Loucy (cell line): ENCODE data around the gene SCN4A.
"Not testable (repeated sequence)": the region's sequence is repeated elsewhere in the genome, so short reads cannot be mapped to it uniquely, and the experiment has no call there.

ENCODE experiments used
- H2AFZ ChIP-seq: fragments of 200-600 bp; sonication (generic); 2 replicates; pipeline ENCODE4 v1.6.0; 2016; ENCODE audit warnings: antibody characterized with exemption, mild to moderate bottlenecking, low read length, moderate library complexity
- H3F3A ChIP-seq: fragments of 200-600 bp; 2 replicates; pipeline ENCODE4 v1.6.0; 2016; ENCODE audit warnings: antibody characterized with exemption, low read depth, mild to moderate bottlenecking
- H3K27me3 ChIP-seq: fragments of 200-600 bp; sonication (generic); 2 replicates; pipeline ENCODE4 v1.6.1; 2014; ENCODE audit warnings: low read length, mild to moderate bottlenecking; ENCODE audit not compliant: insufficient read depth, poor library complexity, severe bottlenecking
- H3K36me3 ChIP-seq: fragments of 200-600 bp; sonication (generic); 2 replicates; pipeline ENCODE4 v1.6.1; 2016; ENCODE audit warnings: low read length; ENCODE audit not compliant: insufficient read depth
- H3K4me1 ChIP-seq: fragments of 200-600 bp; sonication (generic); 2 replicates; pipeline ENCODE4 v1.5.1; 2014; ENCODE audit warnings: low read length, mild to moderate bottlenecking; ENCODE audit not compliant: insufficient read depth, poor library complexity, severe bottlenecking
- H3K4me2 ChIP-seq: fragments of 200-600 bp; sonication (generic); 2 replicates; pipeline ENCODE4 v1.6.0; 2014; ENCODE audit warnings: antibody characterized with exemption, low read length, low read depth, mild to moderate bottlenecking; ENCODE audit not compliant: poor library complexity, severe bottlenecking
- H3K4me3 ChIP-seq: fragments of 200-600 bp; sonication (generic); 2 replicates; pipeline ENCODE4 v1.5.1; 2014; ENCODE audit warnings: low read length, mild to moderate bottlenecking, mixed read lengths; ENCODE audit not compliant: poor library complexity, severe bottlenecking
- H3K79me2 ChIP-seq: fragments of 200-600 bp; sonication (generic); 2 replicates; pipeline ENCODE4 v1.6.1; 2014; ENCODE audit warnings: low read length; ENCODE audit not compliant: insufficient read depth
- H3K9ac ChIP-seq: fragments of 200-600 bp; sonication (generic); 2 replicates; pipeline ENCODE4 v1.6.0; 2014; ENCODE audit warnings: mild to moderate bottlenecking, low read depth, low read length, moderate library complexity; ENCODE audit not compliant: poor library complexity, severe bottlenecking
- H3K9me2 ChIP-seq: fragments of 200-600 bp; sonication (generic); replicated peaks from 2 replicates; pipeline ENCODE4 v1.6.1; 2016; ENCODE audit warnings: low read depth, low read length, mixed read lengths
- H3K9me3 ChIP-seq: fragments of 200-600 bp; sonication (generic); 2 replicates; pipeline ENCODE4 v1.6.1; 2014; ENCODE audit warnings: mild to moderate bottlenecking, antibody characterized with exemption, low read length, low read depth; ENCODE audit not compliant: insufficient read depth
- H4K20me1 ChIP-seq: fragments of 200-600 bp; sonication (generic); 2 replicates; pipeline ENCODE4 v1.6.0; 2014; ENCODE audit warnings: antibody characterized with exemption, low read length, mild to moderate bottlenecking; ENCODE audit not compliant: insufficient read depth, poor library complexity, severe bottlenecking
- CTCF ChIP-seq: fragments of 200-600 bp; sonication (generic); conservative IDR thresholded peaks from 2 replicates; pipeline ENCODE4 v1.5.1; 2014; ENCODE audit warnings: mild to moderate bottlenecking, antibody characterized with exemption, low read length

Gene SCN4A

GRCh38 chr17:63903787-63904201 lies 68.9 kb downstream of the SCN4A start:
- peak overlapping the region; percentile 56; the same call in 1 of the 2 replicates for H2AFZ ChIP-seq
- H3F3A ChIP-seq, H3K27me3 ChIP-seq, H3K4me2 ChIP-seq, H3K4me3 ChIP-seq, H4K20me1 ChIP-seq, H3K79me2 ChIP-seq, H3K9ac ChIP-seq, H3K9me3 ChIP-seq, H3K9me2 ChIP-seq, H3K36me3 ChIP-seq, H3K4me1 ChIP-seq: not testable (repeated sequence)
- TF ChIP-seq CTCF, result peak; percentile 42; the same call in 1 of the 2 replicates

DNA sequence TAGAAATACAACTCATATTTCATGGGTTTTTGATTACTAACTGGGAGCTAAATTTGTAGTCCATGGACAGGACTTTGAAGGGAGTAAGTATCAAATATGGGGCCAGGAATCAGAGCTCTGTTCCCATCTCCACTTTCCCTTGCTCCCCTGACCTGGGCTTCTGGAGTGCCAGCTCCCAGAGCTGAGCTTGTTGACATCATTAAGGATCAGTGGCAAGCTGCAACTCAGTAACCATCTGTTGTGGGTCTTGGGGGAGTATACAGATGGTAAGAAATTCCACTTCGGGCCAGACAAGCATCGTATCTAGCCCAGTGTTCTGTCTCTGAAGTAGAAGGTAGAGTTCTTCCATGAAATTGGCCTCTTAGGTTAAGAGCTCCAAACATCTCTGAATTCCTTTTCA lies 70.7 kb downstream of the SCN4A start:
- not testable (repeated sequence) for H3K9me3 ChIP-seq, H3K4me2 ChIP-seq, H4K20me1 ChIP-seq, H3K36me3 ChIP-seq, H3K27me3 ChIP-seq, H2AFZ ChIP-seq, H3F3A ChIP-seq, H3K9ac ChIP-seq, H3K4me3 ChIP-seq, H3K79me2 ChIP-seq, H3K4me1 ChIP-seq, H3K9me2 ChIP-seq

DNA sequence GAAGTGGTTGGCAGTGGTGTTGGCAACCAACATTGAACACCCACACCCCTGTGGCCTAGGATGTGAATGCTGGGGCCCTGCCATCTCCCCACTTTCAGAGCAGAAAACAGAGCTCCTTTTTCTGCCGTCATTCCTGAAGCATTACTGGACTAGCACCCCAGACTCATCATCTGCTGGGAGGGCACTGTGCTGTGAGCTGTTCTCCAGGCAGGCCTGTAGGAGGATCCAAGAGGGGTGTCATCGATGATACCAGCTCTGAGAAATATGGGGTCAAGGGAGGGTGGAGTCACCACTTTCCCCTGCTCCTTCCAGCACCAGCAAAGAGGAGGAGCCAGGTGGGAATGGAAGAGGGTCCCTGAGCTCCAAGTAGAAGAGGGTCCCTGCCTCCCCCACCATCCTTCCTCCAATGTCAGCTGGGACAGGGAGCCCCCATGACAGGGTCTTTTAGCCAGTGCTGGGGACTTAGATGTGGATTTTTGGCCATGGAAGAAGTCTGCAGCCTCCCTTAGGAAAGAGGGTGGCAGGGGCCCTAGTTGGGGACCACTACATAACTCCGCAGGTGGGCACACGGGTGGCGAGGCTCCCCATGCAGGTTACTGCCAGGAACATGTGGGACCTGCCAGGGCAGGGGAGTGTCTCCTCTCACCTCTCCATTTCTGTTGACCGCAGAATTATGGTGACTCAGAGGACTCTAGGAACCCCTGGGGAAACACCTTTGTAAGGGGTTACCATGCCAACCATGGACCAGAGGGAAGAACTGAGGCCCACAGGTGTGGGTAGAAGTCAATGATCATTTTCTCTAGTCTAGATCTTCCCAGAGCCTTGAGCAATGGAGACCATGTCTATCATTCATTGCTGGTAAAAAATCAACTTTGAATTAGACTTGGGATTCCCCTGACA lies 73.6 kb downstream of the SCN4A start:
- not testable (repeated sequence) for H3K27me3 ChIP-seq, H3K4me3 ChIP-seq, H3K79me2 ChIP-seq, H3K9ac ChIP-seq, H3K9me3 ChIP-seq, H3K4me1 ChIP-seq, H3K36me3 ChIP-seq, H3K4me2 ChIP-seq, H4K20me1 ChIP-seq, H3F3A ChIP-seq, H3K9me2 ChIP-seq, H2AFZ ChIP-seq

DNA sequence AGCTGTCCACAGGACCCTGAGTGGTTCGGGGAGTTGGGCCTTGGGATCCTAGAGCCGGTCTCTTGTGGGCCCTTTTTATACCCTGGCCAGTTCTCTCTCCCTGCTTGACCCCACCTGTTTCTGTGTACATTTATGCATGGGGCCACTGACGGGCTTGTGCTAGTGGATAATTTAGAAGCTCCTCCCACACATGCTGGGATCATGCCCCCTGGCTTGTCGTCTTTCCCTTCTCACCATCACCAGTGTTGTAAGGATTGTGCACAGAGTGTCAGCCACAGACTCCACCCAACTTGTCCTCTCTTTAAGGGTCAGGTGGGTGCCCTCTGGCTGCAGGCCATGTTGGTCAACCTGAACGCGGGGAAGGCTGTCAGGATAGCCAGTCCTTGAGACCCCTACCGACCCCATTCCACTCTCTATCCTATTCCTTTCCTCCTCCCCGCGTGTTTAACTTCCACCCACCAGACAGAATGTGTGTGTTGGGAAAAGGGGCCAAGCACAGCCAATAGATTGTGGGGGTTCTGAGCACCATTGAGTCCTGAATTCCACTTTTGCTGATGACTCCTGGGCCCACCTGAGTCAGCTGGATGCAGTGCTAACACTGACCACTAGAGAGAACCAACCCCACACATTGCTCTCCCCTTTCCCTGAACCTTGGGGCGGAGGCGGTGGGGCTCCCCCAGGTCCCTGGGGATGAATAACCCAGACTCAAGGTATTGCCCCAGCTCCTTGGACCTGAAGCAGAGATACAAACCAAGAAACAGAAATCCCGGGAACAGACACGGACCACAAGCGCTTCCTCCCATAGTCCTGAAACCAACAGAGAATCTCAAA lies 76.0 kb downstream of the SCN4A start, which contains the start of gene CSH1:
Gene CSH1 (minus strand): TSS at position 51 of the 831 bp plus-strand sequence. CDS start 63 bp downstream, outside the sequence.
- H3K9ac ChIP-seq, H3K9me2 ChIP-seq, H3K4me2 ChIP-seq, H3K4me3 ChIP-seq, H3K79me2 ChIP-seq, H2AFZ ChIP-seq, H3F3A ChIP-seq, H3K4me1 ChIP-seq, H3K36me3 ChIP-seq, H4K20me1 ChIP-seq, H3K9me3 ChIP-seq, H3K27me3 ChIP-seq: not testable (repeated sequence)

DNA sequence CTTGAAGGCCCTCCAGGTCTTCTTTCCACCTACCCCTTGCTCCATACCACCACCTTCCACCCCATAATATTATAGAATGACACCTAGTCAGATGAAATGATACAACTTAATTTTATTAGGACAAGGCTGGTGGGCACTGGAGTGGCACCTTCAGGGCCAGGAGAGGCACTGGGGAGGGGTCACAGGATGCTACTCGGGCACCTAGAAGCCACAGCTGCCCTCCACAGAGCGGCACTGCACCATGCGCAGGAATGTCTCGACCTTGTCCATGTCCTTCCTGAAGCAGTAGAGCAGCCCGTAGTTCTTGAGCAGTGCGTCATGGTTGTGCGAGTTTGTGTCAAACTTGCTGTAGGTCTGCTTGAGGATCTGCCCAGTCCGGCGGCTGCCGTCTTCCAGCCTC lies 77.9 kb downstream of the SCN4A start:
- not testable (repeated sequence) for H3K79me2 ChIP-seq, H3K36me3 ChIP-seq, H2AFZ ChIP-seq, H3K9me3 ChIP-seq, H4K20me1 ChIP-seq, H3K4me3 ChIP-seq, H3K9me2 ChIP-seq, H3K9ac ChIP-seq, H3K27me3 ChIP-seq, H3F3A ChIP-seq, H3K4me2 ChIP-seq, H3K4me1 ChIP-seq

DNA sequence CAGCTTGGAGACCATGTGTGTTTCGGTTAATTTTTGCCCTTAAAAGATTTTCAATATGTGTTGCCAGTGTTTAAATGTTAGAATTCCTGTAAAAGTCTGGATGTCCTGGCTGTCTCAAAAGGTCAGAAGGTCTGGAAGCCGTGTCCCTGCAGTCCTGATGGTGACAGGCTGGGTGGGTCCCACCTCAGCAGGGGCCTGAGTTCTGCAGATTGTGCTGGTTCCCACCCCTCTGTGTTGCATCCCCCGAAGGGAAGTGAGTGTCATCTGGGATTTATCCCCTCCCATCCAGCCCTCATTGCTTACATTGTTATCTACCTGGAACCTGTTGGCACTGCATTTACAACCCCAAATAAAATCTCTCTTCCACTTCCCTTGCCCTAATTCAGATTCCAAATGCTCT lies 78.7 kb downstream of the SCN4A start:
- not testable (repeated sequence) for H3K36me3 ChIP-seq, H2AFZ ChIP-seq, H3K27me3 ChIP-seq

More for the DNA sequence above, 78.7 kb downstream of the SCN4A start:
- not testable (repeated sequence) for H3K79me2 ChIP-seq, H3K4me1 ChIP-seq, H3F3A ChIP-seq, H3K4me2 ChIP-seq, H4K20me1 ChIP-seq, H3K4me3 ChIP-seq, H3K9ac ChIP-seq, H3K9me2 ChIP-seq, H3K9me3 ChIP-seq
